Body of pancreas (tissue), 4 donors: ENCODE measurements around the gene KAT6B. TPM values are rescaled to one million over a fixed set of nuclear protein-coding genes. Genes with fewer than 3 reads are reported as not detected.
"Not testable (repeated sequence)": the region's sequence is repeated elsewhere in the genome, so short reads cannot be mapped to it uniquely, and the experiment has no call there.

Source experiments
- ATAC-seq: fragments of 150-250 bp; one replicate; pipeline ENCODE4 v1.9.1; 2016
- DNase-seq, 4 donors: peaks; one replicate each; pipeline ENCODE4 v3.0.0-alpha.2; 2019
- H3K27ac ChIP-seq, 4 donors: fragments of 200-600 bp; sonication (generic); 1 replicate in 3 of 4; 2 replicates in 1 of 4; pipeline versions ENCODE4 v1.5.1 to v1.6.1; 2016 to 2019; ENCODE audit warnings: mild to moderate bottlenecking in 1 of 4, mixed read lengths in 1 of 4, moderate library complexity in 1 of 4
- H3K27me3 ChIP-seq, 2 donors: fragments of 200-600 bp; sonication (generic); one replicate each; pipeline ENCODE4 v1.6.0; 2016; ENCODE audit warnings: mild to moderate bottlenecking in 1 of 2
- H3K36me3 ChIP-seq, 2 donors: fragments of 200-600 bp; sonication (generic); replicated peaks in 1 of 2; 2 replicates each; pipeline ENCODE4 v1.5.1; 2016; ENCODE audit warnings: low read depth in 2 of 2; ENCODE audit not compliant: insufficient read depth in 1 of 2
- H3K4me1 ChIP-seq: fragments of 200-600 bp; sonication (generic); one replicate; pipeline ENCODE4 v1.6.0; 2016
- H3K4me3 ChIP-seq, 2 donors: fragments of 200-600 bp; sonication (generic); 1 replicate in 1 of 2; 2 replicates in 1 of 2; pipeline ENCODE4 v1.5.1; 2016 to 2019
- H3K9me3 ChIP-seq, 3 donors: fragments of 200-600 bp; sonication (generic); 1 replicate in 2 of 3; 2 replicates in 1 of 3; pipeline ENCODE4 v1.5.1; 2016
- CTCF ChIP-seq, 7 experiments: fragments of 450-650 bp in 4 of 7; fragments of 200-600 bp in 3 of 7; sonication (generic) in 3 of 7; IDR thresholded peaks; one replicate each; pipeline ENCODE4 v1.5.1; 2016 to 2019; ENCODE audit warnings: antibody characterized with exemption in 7 of 7
- POLR2A ChIP-seq, 3 donors: fragments of 450-650 bp; IDR thresholded peaks; one replicate each; pipeline ENCODE4 v1.6.1; 2016; ENCODE audit warnings: antibody characterized with exemption in 3 of 3, mild to moderate bottlenecking in 2 of 3
- WGBS, 2 donors: methylation state at CpG; one replicate each; pipeline ENCODE4 v1.1.5; 2017; 5-methylcytosine and 5-hydroxymethylcytosine counted together
- intact Hi-C: fragments of 100-400 bp; cut with DNase I; formaldehyde crosslinking; loops from one replicate; pipeline ENCODE4 v1.15.1; 2023
- total RNA-seq, 2 donors: library from RNA; depleted of rRNA; stranded (reverse); fragments of >200 nt; gene quantifications; one replicate each; pipeline ENCODE4 v1.1.0, GENCODE V29; 2016

The KAT6B gene
- total RNA-seq, 2 donors from 2014 or later, result 39.9 to 45.9 TPM

- no peak for DNase-seq
- 80 to 86% methylated on average over 18 to 19 of the region's 19 CpGs for WGBS, 2 donors
- TF ChIP-seq POLR2A (IDR thresholded peaks at IDR 0.05), result no peak
- TF ChIP-seq CTCF (IDR thresholded peaks at IDR 0.05), result no peak
- Histone ChIP-seq H3K27ac (no peak overlapping the region), H3K27me3 (no peaks in the 10 kb centered on the region), H3K4me3 (no peak overlapping the region), H3K36me3 (no peaks in the 10 kb centered on the region), H3K9me3 (no peaks in the 10 kb centered on the region), H3K4me1 (no peaks in the 10 kb centered on the region)
- no peak for ATAC-seq
- intact Hi-C loops, result no loop called here
These were observed 223.1 kb downstream of the KAT6B start for GRCh38 chr10:75049316-75050148.

- Histone ChIP-seq H3K36me3 (no peaks in the 10 kb centered on the region), H3K27me3 (no peaks in the 10 kb centered on the region), H3K9me3 (no peaks in the 10 kb centered on the region), H3K27ac (no peak overlapping the region), H3K4me1 (no peaks in the 10 kb centered on the region), H3K4me3 (no peak overlapping the region)
- no peak for ATAC-seq
- intact Hi-C loops, result no loop called here
- DNase-seq, result no peak
- WGBS, 2 donors, result 84 to 88% methylated on average over 13 to 14 of the region's 14 CpGs
- TF ChIP-seq POLR2A (IDR thresholded peaks at IDR 0.05) (no peak), CTCF (IDR thresholded peaks at IDR 0.05) (no peak)
These were observed 223.9 kb downstream of the KAT6B start for GRCh38 chr10:75050149-75050919.

- Histone ChIP-seq H3K36me3 (no peaks in the 10 kb centered on the region), H3K4me1 (no peaks in the 10 kb centered on the region), H3K4me3 (no peak overlapping the region), H3K9me3 (no peaks in the 10 kb centered on the region), H3K27ac (no peak overlapping the region), H3K27me3 (no peaks in the 10 kb centered on the region)
- no peak for TF ChIP-seq POLR2A (IDR thresholded peaks at IDR 0.05)
- TF ChIP-seq CTCF (IDR thresholded peaks at IDR 0.05), result no peak
- ATAC-seq, result no peak
- DNase-seq, result no peak
- intact Hi-C loops, result no loop called here
- WGBS, 2 donors, result 96 to 97% methylated on average over 5 of the region's 5 CpGs
These were observed 224.9 kb downstream of the KAT6B start for GRCh38 chr10:75051308-75051707.

DNA sequence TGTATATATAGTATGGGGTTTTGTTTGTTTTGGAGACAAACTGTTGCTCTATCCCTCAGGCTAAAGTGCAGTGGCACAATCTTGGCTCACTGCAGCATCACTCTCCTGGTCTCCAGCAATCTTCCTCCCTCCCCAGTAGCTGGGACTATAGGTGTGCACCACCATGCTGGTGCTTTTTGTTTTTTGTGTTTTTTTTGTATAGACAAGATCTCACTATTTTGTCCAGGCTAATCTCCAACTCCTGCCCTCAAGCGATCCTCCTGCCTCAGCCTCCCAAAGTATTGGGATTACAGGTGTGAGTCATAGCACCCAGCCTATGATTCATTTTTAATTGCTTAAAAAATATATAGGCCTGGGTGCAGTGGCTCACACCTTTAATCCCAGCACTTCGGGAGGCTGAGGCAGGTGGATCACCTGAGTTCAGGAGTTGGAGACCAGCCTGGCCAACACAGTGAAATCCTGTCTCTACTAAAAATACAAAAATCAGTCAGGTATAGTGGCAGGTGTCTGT lies 229.6 kb downstream of the KAT6B start:
- H3K27me3 ChIP-seq, H3K27ac ChIP-seq, ATAC-seq, H3K36me3 ChIP-seq, H3K9me3 ChIP-seq, H3K4me1 ChIP-seq, intact Hi-C loops, DNase-seq, H3K4me3 ChIP-seq: not testable (repeated sequence)
- 91 to 96% methylated on average over 2 of the region's 2 CpGs for WGBS, 2 donors

- no peak for DNase-seq
- Histone ChIP-seq H3K27me3 (no peaks in the 10 kb centered on the region), H3K36me3 (no peaks in the 10 kb centered on the region), H3K27ac (no peak overlapping the region), H3K4me1 (no peaks in the 10 kb centered on the region), H3K9me3 (no peaks in the 10 kb centered on the region), H3K4me3 (no peak overlapping the region)
- TF ChIP-seq POLR2A (IDR thresholded peaks at IDR 0.05) (no peak), CTCF (IDR thresholded peaks at IDR 0.05) (no peak)
- 82 to 83% methylated on average over 3 to 4 of the region's 4 CpGs for WGBS, 2 donors
- intact Hi-C loops, result no loop called here
- no peak for ATAC-seq
These were observed 231.3 kb downstream of the KAT6B start for GRCh38 chr10:75057680-75058079.
